Sigmoid colon (tissue), 7 donors: ENCODE results near the gene VILL. TPM values are rescaled to one million over a fixed set of nuclear protein-coding genes. Genes with fewer than 3 reads are reported as not detected.
"Not testable (repeated sequence)": the region's sequence is repeated elsewhere in the genome, so short reads cannot be mapped to it uniquely, and the experiment has no call there.

Experiments
- DNase-seq: peaks from one replicate; pipeline ENCODE4 v3.0.0-alpha.2; 2019
- H3K27ac ChIP-seq, 4 donors: fragments of 200-600 bp; sonication (generic); one replicate each; pipeline ENCODE4 v1.5.1; 2016 to 2019; ENCODE audit warnings: mild to moderate bottlenecking in 1 of 4
- H3K27me3 ChIP-seq, 3 donors: fragments of 200-600 bp; sonication (generic); one replicate each; pipeline ENCODE4 v1.5.1; 2019; ENCODE audit warnings: mild to moderate bottlenecking in 1 of 3
- H3K36me3 ChIP-seq, 4 donors: fragments of 200-600 bp; sonication (generic); one replicate each; pipeline ENCODE4 v1.5.1; 2016 to 2019
- H3K4me1 ChIP-seq, 4 donors: fragments of 200-600 bp; sonication (generic); one replicate each; pipeline ENCODE4 v1.5.1; 2017 to 2019
- H3K4me3 ChIP-seq, 4 donors: fragments of 200-600 bp; sonication (generic); one replicate each; pipeline ENCODE4 v1.5.1; 2017 to 2019; ENCODE audit warnings: mild to moderate bottlenecking in 2 of 4, moderate library complexity in 1 of 4
- H3K9me3 ChIP-seq, 4 donors: fragments of 200-600 bp in 3 of 4; sonication (generic) in 3 of 4; one replicate each; pipeline versions ENCODE4 v1.5.1 to v1.6.1; 2013 to 2019
- CTCF ChIP-seq, 4 experiments: fragments of 450-650 bp in 3 of 4; fragments of 200-600 bp in 1 of 4; IDR thresholded peaks; one replicate each; pipeline ENCODE4 v1.5.1; 2016 to 2019; ENCODE audit warnings: antibody characterized with exemption in 4 of 4, mild to moderate bottlenecking in 3 of 4, moderate library complexity in 2 of 4
- EP300 ChIP-seq, 4 donors: sonication (generic); formaldehyde crosslinking; IDR thresholded peaks; one replicate each; pipeline ENCODE4 v1.6.1; 2017; ENCODE audit warnings: antibody characterized with exemption in 4 of 4
- POLR2A ChIP-seq, 2 donors: fragments of 450-650 bp; IDR thresholded peaks; one replicate each; pipeline ENCODE4 v1.6.1; 2016; ENCODE audit warnings: antibody characterized with exemption in 2 of 2, mild to moderate bottlenecking in 2 of 2, moderate library complexity in 2 of 2
- POLR2AphosphoS5 ChIP-seq, 4 donors: sonication (generic); formaldehyde crosslinking; IDR thresholded peaks; one replicate each; pipeline ENCODE4 v1.6.1; 2017; ENCODE audit warnings: antibody characterized with exemption in 4 of 4
- WGBS, 2 donors: extraction: QIAGEN DNeasy Blood & Tissue Kit; methylation state at CpG; one replicate each; pipeline ENCODE4 v1.1.7; 2013; 5-methylcytosine and 5-hydroxymethylcytosine counted together
- intact Hi-C: fragments of 100-400 bp; cut with DNase I; formaldehyde crosslinking; loops from one replicate; pipeline ENCODE4 v1.15.1; 2023
- polyA plus RNA-seq, 3 donors: library from polyadenylated mRNA; stranded (reverse); fragments of 200-250 nt; gene quantifications; one replicate each; pipeline ENCODE4 v1.2.3, GENCODE V29; 2013
- total RNA-seq, 4 donors: library from RNA; depleted of rRNA; stranded (reverse); fragments of >200 nt; gene quantifications; one replicate each; pipeline ENCODE4 v1.1.0, GENCODE V29; 2016
- donor health status: healthy with polysubstance abuse.
- donor health status: Bipolar disorder and iron deficiency.
- donor health status: healthy.

Gene VILL
- total and polyA plus RNA-seq, 7 donors: 5.3 to 175 (median 8.3) TPM

- Histone ChIP-seq H3K27ac (peak overlapping the region; percentile 75 to 87 (median 86)), H3K36me3 (no peaks in the 10 kb centered on the region), H3K4me1 (peaks cover 0 to 34% (median 28%) of the 10 kb centered on the region in 4 donors), H3K4me3 (no peak overlapping the region), H3K27me3 (no peaks in the 10 kb centered on the region), H3K9me3 (no peaks in the 10 kb centered on the region)
- intact Hi-C loops: no loop called here
- TF ChIP-seq EP300 (IDR thresholded peaks at IDR 0.05) (no peak), POLR2AphosphoS5 (IDR thresholded peaks at IDR 0.05) (no peak), POLR2A (IDR thresholded peaks at IDR 0.05) (no peak), CTCF (IDR thresholded peaks at IDR 0.05) (no peak)
- DNase-seq: peak; percentile 83
- WGBS, 2 donors: 16 to 57% methylated on average over 9 of the region's 9 CpGs
These were observed 40.7 kb downstream of the VILL start for GRCh38 chr3:38031022-38031994.

GRCh38 chr3:38032328-38032865 is 41.8 kb downstream of the VILL start:
- WGBS, 2 donors: 95 to 97% methylated on average over 1 of the region's 1 CpG

GRCh38 chr3:38033586-38033985 is 43.0 kb downstream of the VILL start:
- H3K9me3 ChIP-seq, DNase-seq, intact Hi-C loops, H3K36me3 ChIP-seq, H3K27me3 ChIP-seq, H3K27ac ChIP-seq, H3K4me3 ChIP-seq: not testable (repeated sequence)
- 33 to 80% methylated on average over 7 of the region's 7 CpGs for WGBS, 2 donors
- H3K4me1 ChIP-seq: peaks cover 0 to 30% (median 25%) of the 10 kb centered on the region in 4 donors

More at GRCh38 chr3:38032328-38032865, 41.8 kb downstream of the VILL start:
- DNase-seq: no peak
- intact Hi-C loops: no loop called here
- Histone ChIP-seq H3K4me1 (peaks cover 0 to 34% (median 27%) of the 10 kb centered on the region in 4 donors), H3K27me3 (no peaks in the 10 kb centered on the region), H3K27ac (no peak overlapping the region), H3K4me3 (no peak overlapping the region), H3K9me3 (no peaks in the 10 kb centered on the region), H3K36me3 (no peaks in the 10 kb centered on the region)
- TF ChIP-seq CTCF (IDR thresholded peaks at IDR 0.05): no peak
- no peak for TF ChIP-seq POLR2A (IDR thresholded peaks at IDR 0.05)
- no peak for TF ChIP-seq EP300 (IDR thresholded peaks at IDR 0.05)
- no peak for TF ChIP-seq POLR2AphosphoS5 (IDR thresholded peaks at IDR 0.05)

GRCh38 chr3:38034335-38034734 is 43.7 kb downstream of the VILL start:
- H3K27ac ChIP-seq, H3K36me3 ChIP-seq, H3K9me3 ChIP-seq, H3K4me3 ChIP-seq, H3K27me3 ChIP-seq, intact Hi-C loops, DNase-seq: not testable (repeated sequence)
- peaks cover 0 to 29% (median 23%) of the 10 kb centered on the region in 4 donors for H3K4me1 ChIP-seq
- 92 to 95% methylated on average over 9 of the region's 9 CpGs for WGBS, 2 donors

GRCh38 chr3:38036286-38036685 is 45.7 kb downstream of the VILL start:
- Histone ChIP-seq H3K27ac (no peak overlapping the region), H3K9me3 (no peaks in the 10 kb centered on the region), H3K4me1 (peaks cover 0 to 21% (median 15%) of the 10 kb centered on the region in 4 donors), H3K4me3 (no peak overlapping the region), H3K36me3 (no peaks in the 10 kb centered on the region), H3K27me3 (peaks cover 0 to 5% (median 0%) of the 10 kb centered on the region in 3 donors)
- no peak for DNase-seq
- WGBS, 2 donors: 91 to 94% methylated on average over 5 of the region's 5 CpGs
- intact Hi-C loops: no loop called here
- TF ChIP-seq POLR2A (IDR thresholded peaks at IDR 0.05) (no peak), POLR2AphosphoS5 (IDR thresholded peaks at IDR 0.05) (no peak), CTCF (IDR thresholded peaks at IDR 0.05) (no peak), EP300 (IDR thresholded peaks at IDR 0.05) (no peak)
